ENCODE results near the gene INSR. TPM values are rescaled to one million over a fixed set of nuclear protein-coding genes. Genes with fewer than 3 reads are reported as not detected.

INSR gene
- total and polyA plus RNA-seq, 10 of the 15 experiments (the other 5 are each of a cell fraction or from before 2014, with no cell fraction given) = 4.2 to 34.9 (median 13.6) TPM

GRCh38 chr19:7297742-7298141, 3.5 kb upstream of the INSR start:
- POLR2A ChIA-PET = interaction anchor here (1.2 kb wide), 1 partner anchor 29 kb away, joined by 3 read pairs; no protein-coding TSS in a partner anchor
- no peak for FAIRE-seq
- no peak for ATAC-seq
- Histone ChIP-seq H3K4me3 (no peak overlapping the region), H3K9ac (ENCODE audit: control insufficient read depth, insufficient read depth, low read length) (no peak overlapping the region), H3K4me1 (ENCODE audit: control insufficient read depth, insufficient read depth, low read length) (peaks cover 8% of the 10 kb centered on the region), H3K9me3 (replicated peaks; ENCODE audit: control insufficient read depth, insufficient read depth, low read length) (no peaks in the 10 kb centered on the region), H3K27ac (ENCODE audit: control insufficient read depth, insufficient read depth) (no peak overlapping the region), H3K27me3 (replicated peaks in 1 of 2; ENCODE audit: control insufficient read depth in 2 of 2, insufficient read depth in 2 of 2, low read length in 1 of 2) (no peaks in the 10 kb centered on the region), H2AFZ (ENCODE audit: control insufficient read depth, low read depth, low read length) (no peak overlapping the region), H3K79me2 (ENCODE audit: control insufficient read depth, insufficient read depth, low read length) (peaks cover 14% of the 10 kb centered on the region), H4K20me1 (ENCODE audit: control insufficient read depth, insufficient read depth) (no peaks in the 10 kb centered on the region), H3K36me3 (ENCODE audit: control insufficient read depth in 2 of 2, insufficient read depth in 2 of 2, low read length in 1 of 2) (no peaks in the 10 kb centered on the region), H3K4me2 (ENCODE audit: control insufficient read depth, insufficient read depth) (no peak overlapping the region)
- in situ Hi-C loops (cut with MboI) = loop anchor here (10.0 kb wide), 1 partner anchor 103 kb away; no protein-coding TSS in a partner anchor
- no peak for TF ChIP-seq ATF2 (IDR thresholded peaks at IDR 0.05; ENCODE audit: low read length)
- no peak for TF ChIP-seq ZBTB40 (IDR thresholded peaks at IDR 0.05; ENCODE audit: borderline replicate concordance)
- no peak for TF ChIP-seq PAX5 (IDR thresholded peaks at IDR 0.05; ENCODE audit: borderline replicate concordance, low read depth, low read length)
- no peak for TF ChIP-seq MLLT1 (IDR thresholded peaks at IDR 0.05)
- TF ChIP-seq CHD2 (IDR thresholded peaks at IDR 0.05; ENCODE audit: borderline replicate concordance, low read depth, low read length) = no peak
- no peak for TF ChIP-seq NR2F1 (conservative IDR thresholded peaks at IDR 0.05)
- no peak for TF ChIP-seq RAD21 (IDR thresholded peaks at IDR 0.05; ENCODE audit: insufficient read depth, low read depth, low read length)
- TF ChIP-seq SIX5 (IDR thresholded peaks at IDR 0.05; ENCODE audit: low read depth, low read length, severe bottlenecking) = no peak
- intact Hi-C loops (cut with micrococcal nuclease; ENCODE audit: unreplicated experiment) = no loop called here
- CTCF ChIA-PET = interaction anchor here (0.9 kb wide), 1 partner anchor 29 kb away, joined by 3 read pairs; no protein-coding TSS in a partner anchor
- SMC1A ChIA-PET (ENCODE audit: uncharacterized antibody, unreplicated experiment) = interaction anchor here (2.8 kb wide), 1 partner anchor 29 kb away, joined by 8 read pairs; no protein-coding TSS in a partner anchor
- DNase-seq (ENCODE audit: low read depth, low spot score) = no peak
- RAD21 ChIA-PET (ENCODE audit: unreplicated experiment) = no interaction called here
- no TSS peak for BruUV-seq (replicated peaks)
- 86% methylated on average over 7 of the region's 7 CpGs for WGBS (ENCODE audit: insufficient coverage, insufficient replicate concordance, low lambda C conversion rate, missing lambda C conversion rate)

Data from GM12878 (cell line).